Stimulated activated CD4-positive, alpha-beta T cell treated with anti-CD3 and anti-CD28 coated beads, TNF-alpha, amount 100 ng/mL, for 4 hours (primary cell): ENCODE measurements around the gene TMEM151B.

Source experiments
- DNase-seq, 3 experiments: peaks; one replicate each; pipeline ENCODE4 v3.0.0-alpha.2; 2020; ENCODE audit warnings: low read depth in 3 of 3

TMEM151B gene

GRCh38 chr6:44278774-44279697, 8.8 kb downstream of the TMEM151B start:
- DNase-seq, result no peak

- no peak for DNase-seq
These were observed 13.9 kb downstream of the TMEM151B start for GRCh38 chr6:44284121-44284520.

GRCh38 chr6:44284867-44285266, 14.6 kb downstream of the TMEM151B start:
- no peak for DNase-seq

- no peak for DNase-seq
These were observed 15.5 kb downstream of the TMEM151B start for GRCh38 chr6:44285552-44286284.

- DNase-seq, result no peak
These were observed 16.0 kb downstream of the TMEM151B start for GRCh38 chr6:44286285-44286565.

- no peak for DNase-seq
These were observed 16.5 kb downstream of the TMEM151B start for GRCh38 chr6:44286747-44287146.

GRCh38 chr6:44289726-44290260, 19.5 kb downstream of the TMEM151B start:
- DNase-seq, result no peak

GRCh38 chr6:44291841-44292240, 21.6 kb downstream of the TMEM151B start:
- no peak for DNase-seq

- DNase-seq, result no peak
These were observed 22.6 kb downstream of the TMEM151B start for GRCh38 chr6:44292661-44293365.

- DNase-seq, result no peak
These were observed 24.9 kb downstream of the TMEM151B start for GRCh38 chr6:44294832-44295791.

GRCh38 chr6:44297063-44298038, 27.1 kb downstream of the TMEM151B start:
- DNase-seq, result peak in 1 of 3 experiments; percentile 29

GRCh38 chr6:44298055-44298803, 28.0 kb downstream of the TMEM151B start:
- DNase-seq, result no peak

- DNase-seq, result no peak
These were observed 28.6 kb downstream of the TMEM151B start for GRCh38 chr6:44298864-44299263.

- no peak for DNase-seq
These were observed 30.1 kb downstream of the TMEM151B start for GRCh38 chr6:44300292-44300823.

- no peak for DNase-seq
These were observed 30.9 kb downstream of the TMEM151B start for GRCh38 chr6:44301106-44301505.

- DNase-seq, result no peak
These were observed 31.7 kb downstream of the TMEM151B start for GRCh38 chr6:44301782-44302564.

- DNase-seq, result no peak
These were observed 32.6 kb downstream of the TMEM151B start for GRCh38 chr6:44302856-44303255.

GRCh38 chr6:44303842-44304241, 33.6 kb downstream of the TMEM151B start:
- DNase-seq, result no peak
